Measurements from ENCODE around the gene TRMT44.

TRMT44 gene

DNA sequence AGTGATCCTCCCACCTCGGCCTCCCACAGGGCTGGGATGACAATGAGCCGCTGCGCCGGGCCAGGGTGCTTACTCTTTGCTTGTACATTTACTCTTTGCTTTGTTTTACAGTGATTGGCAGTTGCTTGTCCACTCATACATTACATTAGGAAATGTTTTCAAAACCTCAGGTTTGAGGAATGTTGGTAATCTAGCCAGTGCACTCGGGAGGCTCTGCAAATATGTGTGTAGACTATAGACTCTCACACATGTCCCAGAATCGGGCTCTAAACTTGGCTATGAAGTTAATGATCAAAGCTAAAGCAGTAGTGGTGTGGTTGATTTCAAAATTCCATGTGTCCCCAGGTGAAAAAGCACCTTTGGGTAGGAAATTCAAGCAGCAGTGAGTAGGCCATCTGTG is 20.5 kb downstream of the TRMT44 start:
- Histone ChIP-seq H3K4me1 (ENCODE audit: control insufficient read depth in 1 of 2, insufficient read depth in 1 of 2, low read depth in 1 of 2, low read length in 1 of 2) (no peaks in the 10 kb centered on the region), H3K4me3 (ENCODE audit: low read depth in 1 of 2, low read length in 1 of 2) (no peak overlapping the region), H3K9me3 (no peaks in the 10 kb centered on the region), H3K36me3 (peaks cover 40% of the 10 kb centered on the region), H3K27me3 (no peaks in the 10 kb centered on the region), H3K27ac (no peak overlapping the region)
- no peak for TF ChIP-seq CTCF (IDR thresholded peaks at IDR 0.05)

- Histone ChIP-seq H3K27me3 (no peaks in the 10 kb centered on the region), H3K9me3 (no peaks in the 10 kb centered on the region), H3K4me1 (ENCODE audit: control insufficient read depth in 1 of 2, insufficient read depth in 1 of 2, low read depth in 1 of 2, low read length in 1 of 2) (no peaks in the 10 kb centered on the region), H3K4me3 (ENCODE audit: low read depth in 1 of 2, low read length in 1 of 2) (no peak overlapping the region), H3K27ac (no peak overlapping the region), H3K36me3 (peaks cover 44% of the 10 kb centered on the region)
- no peak for TF ChIP-seq CTCF (IDR thresholded peaks at IDR 0.05)
Measured at GRCh38 chr4:8461616-8462015, 21.0 kb downstream of the TRMT44 start.

- H3K36me3 ChIP-seq = peaks cover 46% of the 10 kb centered on the region
Measured at GRCh38 chr4:8463811-8464210, 23.2 kb downstream of the TRMT44 start.

GRCh38 chr4:8464381-8464780 is 23.8 kb downstream of the TRMT44 start:
- no peaks in the 10 kb centered on the region for H3K27me3 ChIP-seq
- peaks cover 47% of the 10 kb centered on the region for H3K36me3 ChIP-seq
- no peak for TF ChIP-seq CTCF (IDR thresholded peaks at IDR 0.05)

More at GRCh38 chr4:8463811-8464210, 23.2 kb downstream of the TRMT44 start:
- Histone ChIP-seq H3K27me3 (no peaks in the 10 kb centered on the region), H3K9me3 (no peaks in the 10 kb centered on the region), H3K27ac (no peak overlapping the region), H3K4me3 (ENCODE audit: low read depth in 1 of 2, low read length in 1 of 2) (no peak overlapping the region), H3K4me1 (ENCODE audit: control insufficient read depth in 1 of 2, insufficient read depth in 1 of 2, low read depth in 1 of 2, low read length in 1 of 2) (peaks cover 0 to 3% of the 10 kb centered on the region in 2 experiments)
- no peak for TF ChIP-seq CTCF (IDR thresholded peaks at IDR 0.05)

GRCh38 chr4:8465615-8466611 is 25.3 kb downstream of the TRMT44 start:
- Histone ChIP-seq H3K9me3 (no peaks in the 10 kb centered on the region), H3K4me3 (ENCODE audit: low read depth in 1 of 2, low read length in 1 of 2) (no peak overlapping the region), H3K36me3 (peaks cover 51% of the 10 kb centered on the region), H3K27me3 (no peaks in the 10 kb centered on the region), H3K4me1 (ENCODE audit: control insufficient read depth in 1 of 2, insufficient read depth in 1 of 2, low read depth in 1 of 2, low read length in 1 of 2) (peaks cover 0 to 4% of the 10 kb centered on the region in 2 experiments), H3K27ac (no peak overlapping the region)
- TF ChIP-seq CTCF (IDR thresholded peaks at IDR 0.05) = no peak

More at GRCh38 chr4:8464381-8464780, 23.8 kb downstream of the TRMT44 start:
- peaks cover 0 to 4% of the 10 kb centered on the region in 2 experiments for H3K4me1 ChIP-seq (ENCODE audit: control insufficient read depth in 1 of 2, insufficient read depth in 1 of 2, low read depth in 1 of 2, low read length in 1 of 2)
- H3K27ac ChIP-seq = no peak overlapping the region
- no peaks in the 10 kb centered on the region for H3K9me3 ChIP-seq
- H3K4me3 ChIP-seq (ENCODE audit: low read depth in 1 of 2, low read length in 1 of 2) = no peak overlapping the region
